Left lung (tissue), 14 donors: ENCODE measurements around the gene KDM4F. TPM values are rescaled to one million over a fixed set of nuclear protein-coding genes. Genes with fewer than 3 reads are reported as not detected.
"Not testable (repeated sequence)": the region's sequence is repeated elsewhere in the genome, so short reads cannot be mapped to it uniquely, and the experiment has no call there.

ENCODE experiments used
- ATAC-seq: fragments of 200-7000 bp; cut with Tn5 transposase; one replicate; pipeline ENCODE4 v1.9.1; 2020; ENCODE audit warnings: moderate library complexity
- DNase-seq, 4 donors: peaks; one replicate each; pipeline ENCODE4 v3.0.0-alpha.2; 2013 to 2020
- H3K27ac ChIP-seq, 2 donors: fragments of 200-600 bp; sonication (generic) in 1 of 2; one replicate each; pipeline versions ENCODE4 v1.5.0 to v1.8.0; 2020 to 2021
- H3K27me3 ChIP-seq, 2 donors: fragments of 200-600 bp; sonication (generic) in 1 of 2; one replicate each; pipeline versions ENCODE4 v1.5.0 to v1.8.0; 2020 to 2021
- H3K36me3 ChIP-seq, 2 donors: fragments of 200-600 bp; sonication (generic) in 1 of 2; one replicate each; pipeline versions ENCODE4 v1.5.0 to v1.8.0; 2020 to 2021
- H3K4me1 ChIP-seq, 2 donors: fragments of 200-600 bp; one replicate each; pipeline ENCODE4 v1.8.0; 2021
- H3K4me3 ChIP-seq, 2 donors: fragments of 200-600 bp; sonication (generic) in 1 of 2; one replicate each; pipeline versions ENCODE4 v1.5.0 to v1.8.0; 2020 to 2021; ENCODE audit warnings: mild to moderate bottlenecking in 1 of 2
- H3K9me3 ChIP-seq, 2 donors: fragments of 200-600 bp; sonication (generic) in 1 of 2; one replicate each; pipeline versions ENCODE4 v1.5.0 to v1.8.0; 2020 to 2021
- CTCF ChIP-seq, 2 donors: fragments of 200-600 bp; sonication (generic) in 1 of 2; IDR thresholded peaks; one replicate each; pipeline versions ENCODE4 v1.5.0 to v1.8.0; 2021; ENCODE audit warnings: antibody characterized with exemption in 2 of 2
- intact Hi-C, 2 donors: fragments of 100-400 bp; cut with DNase I; formaldehyde crosslinking; loops; one replicate each; pipeline versions ENCODE4 v1.11.2 to v1.14.2; 2022
- long read RNA-seq, 12 donors: library from polyadenylated mRNA in 2 of 12; unstranded in 2 of 12; transcript quantifications; one replicate each; pipeline ENCODE4 v2.0.0 and lab custom pipeline, GENCODE V29; 2019 to 2026
- polyA plus RNA-seq, 6 donors: library from polyadenylated mRNA; unstranded; fragments of 120-200 nt; gene quantifications; one replicate each; pipeline ENCODE4 v1.2.1, GENCODE V29; 2013; ENCODE audit not compliant: insufficient read length in 6 of 6
- total RNA-seq, 2 donors: library from RNA; stranded (reverse); fragmentation: NEBNext Ultra II Directional; extraction: Animal tissue kit (Norgen Biotek cat#: 25700); gene quantifications; one replicate each; pipeline ENCODE4 v1.2.1, GENCODE V29; 2021
- donor health status: DM: no; HTN: yes; CAD: no.
- donor health status: DM: no; HTN: no; CAD: no.

The KDM4F gene
- total RNA-seq (not detected), polyA plus RNA-seq (not detected)
- long read RNA-seq, donor 1, result 0 reads
- long read RNA-seq, donor 2, result 0 reads
- long read RNA-seq, donor 3, result 0 reads
- long read RNA-seq, donor 4, result 0 reads
- long read RNA-seq, donor 5, result 0 reads
- long read RNA-seq, donor 6, result 0 reads
- long read RNA-seq, donor 7, result 0 reads
- long read RNA-seq, donor 8, result 0 reads
- long read RNA-seq, donor 9, result 0 reads
- long read RNA-seq, donor 10, result 0 reads
- long read RNA-seq, donor 11, result 0 reads
- long read RNA-seq, donor 12, result 0 reads

GRCh38 chr11:95049122-95049521 is at the start of gene KDM4F:
Gene KDM4F, plus strand, starts transcription at chr11:95049422.
- ATAC-seq, H3K9me3 ChIP-seq, H3K36me3 ChIP-seq, intact Hi-C loops, H3K4me1 ChIP-seq, DNase-seq, H3K4me3 ChIP-seq, H3K27ac ChIP-seq: not testable (repeated sequence)
- peaks cover 10 to 18% of the 10 kb centered on the region in 2 donors for H3K27me3 ChIP-seq

GRCh38 chr11:95003716-95004115 is 45.5 kb upstream of the KDM4F start:
- Histone ChIP-seq H3K27me3 (no peaks in the 10 kb centered on the region), H3K4me3 (no peak overlapping the region), H3K9me3 (peaks cover 0 to 3% of the 10 kb centered on the region in 2 donors), H3K27ac (no peak overlapping the region), H3K4me1 (no peaks in the 10 kb centered on the region), H3K36me3 (no peaks in the 10 kb centered on the region)
- DNase-seq, result no peak
- TF ChIP-seq CTCF (IDR thresholded peaks at IDR 0.05), result no peak
- ATAC-seq, result no peak
- intact Hi-C loops, result no loop called here

DNA sequence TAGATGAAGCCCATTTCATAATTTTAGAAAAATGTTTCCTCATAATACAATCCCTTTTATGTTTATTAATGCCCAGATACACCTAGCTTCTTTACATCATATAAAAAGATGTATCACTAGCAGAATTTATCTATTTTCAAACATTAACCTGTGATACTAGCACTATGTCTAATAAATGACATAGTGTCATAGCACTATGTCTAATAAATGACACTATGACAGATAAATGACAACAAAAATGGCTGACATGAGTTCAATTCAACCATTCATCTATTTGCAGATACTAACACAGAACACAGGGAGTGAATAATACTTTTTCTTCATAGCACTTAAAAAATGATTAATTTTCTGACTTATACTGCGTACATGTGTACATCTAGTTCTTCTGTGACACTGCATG is 43.6 kb upstream of the KDM4F start:
- H3K27me3 ChIP-seq, result no peaks in the 10 kb centered on the region
- peaks cover 0 to 3% of the 10 kb centered on the region in 2 donors for H3K9me3 ChIP-seq
- ATAC-seq, result no peak
- intact Hi-C loops, result no loop called here
- no peak overlapping the region for H3K4me3 ChIP-seq
- no peaks in the 10 kb centered on the region for H3K4me1 ChIP-seq
- no peak for TF ChIP-seq CTCF (IDR thresholded peaks at IDR 0.05)
- H3K27ac ChIP-seq, result no peak overlapping the region
- no peak for DNase-seq
- H3K36me3 ChIP-seq, result no peaks in the 10 kb centered on the region

GRCh38 chr11:95011376-95011775 is 37.8 kb upstream of the KDM4F start:
- no peaks in the 10 kb centered on the region for H3K4me1 ChIP-seq
- ATAC-seq (no peak), DNase-seq (no peak)
- no peak overlapping the region for H3K27ac ChIP-seq
- TF ChIP-seq CTCF (IDR thresholded peaks at IDR 0.05), result no peak
- peaks cover 0 to 3% of the 10 kb centered on the region in 2 donors for H3K9me3 ChIP-seq
- H3K36me3 ChIP-seq, result no peaks in the 10 kb centered on the region
- H3K27me3 ChIP-seq, result no peaks in the 10 kb centered on the region
- intact Hi-C loops, result no loop called here
- H3K4me3 ChIP-seq, result no peak overlapping the region

- TF ChIP-seq CTCF (IDR thresholded peaks at IDR 0.05), result no peak
- intact Hi-C loops, result no loop called here
- DNase-seq (no peak), ATAC-seq (no peak)
- H3K27ac ChIP-seq, result no peak overlapping the region
- H3K4me1 ChIP-seq, result no peaks in the 10 kb centered on the region
- H3K9me3 ChIP-seq, result no peaks in the 10 kb centered on the region
- no peaks in the 10 kb centered on the region for H3K27me3 ChIP-seq
- no peak overlapping the region for H3K4me3 ChIP-seq
- no peaks in the 10 kb centered on the region for H3K36me3 ChIP-seq
Measured at GRCh38 chr11:95014184-95014821, 34.9 kb upstream of the KDM4F start.
